ENCODE measurements around the gene TRAPPC5.

GRCh38 chr19:7692417-7693088 is 11.9 kb downstream of the TRAPPC5 start:
- no peak for TF ChIP-seq CTCF (IDR thresholded peaks at IDR 0.05; ENCODE audit: insufficient read depth, low read length)
- no peak for TF ChIP-seq REST (IDR thresholded peaks at IDR 0.05; ENCODE audit: insufficient replicate concordance, low read depth)
- TF ChIP-seq SPI1 (IDR thresholded peaks at IDR 0.05; ENCODE audit: borderline replicate concordance, low read depth), result no peak
